ENCODE measurements around the gene SGCA. TPM values are rescaled to one million over a fixed set of nuclear protein-coding genes. Genes with fewer than 3 reads are reported as not detected.
A peak's percentile ranks its signal among the peaks of the same experiment; 100 is the strongest.

SGCA gene
- total and polyA plus RNA-seq, 9 of the 15 experiments (the other 6 are each of a cell fraction or from before 2014, with no cell fraction given): not detected

- no peak for TF ChIP-seq SP2 (IDR thresholded peaks at IDR 0.05; ENCODE audit: extremely low read depth, low read depth, low read length, poor library complexity, severe bottlenecking)
- TF ChIP-seq CBX1 (IDR thresholded peaks at IDR 0.05; ENCODE audit: low read depth): no peak
- no peak for TF ChIP-seq STAT5A (IDR thresholded peaks at IDR 0.05; ENCODE audit: borderline replicate concordance, low read length)
- TF ChIP-seq ELF2 (CRISPR knock-in tag; IDR thresholded peaks at IDR 0.05): no peak
- no peak for TF ChIP-seq ZNF24 (IDR thresholded peaks at IDR 0.05)
- peak; percentile 45; the same call in 1 of the 2 replicates for TF ChIP-seq FOXM1 (IDR thresholded peaks at IDR 0.05; ENCODE audit: low read depth)
- TF ChIP-seq FOXM1 (CRISPR knock-in tag; IDR thresholded peaks at IDR 0.05; ENCODE audit: low read depth): no peak
- no peak for TF ChIP-seq BRCA1 (IDR thresholded peaks at IDR 0.05)
- no peak for TF ChIP-seq BRCA1 (CRISPR knock-in tag; IDR thresholded peaks at IDR 0.05)
- no peak for TF ChIP-seq ZNF282 (CRISPR knock-in tag; IDR thresholded peaks at IDR 0.05)
- no peak for TF ChIP-seq CBX8 (IDR thresholded peaks at IDR 0.05; ENCODE audit: borderline replicate concordance, extremely low read depth, low read depth, low read length, poor library complexity, severe bottlenecking)
- peak; percentile 79 for TF ChIP-seq SMARCE1 (IDR thresholded peaks at IDR 0.05)
- TF ChIP-seq ZKSCAN3 (CRISPR knock-in tag; IDR thresholded peaks at IDR 0.05): no peak
- no peak for TF ChIP-seq HMG20B (CRISPR knock-in tag; IDR thresholded peaks at IDR 0.05)
- no peak for TF ChIP-seq SIN3A (IDR thresholded peaks at IDR 0.05; ENCODE audit: borderline replicate concordance in 2 of 2, control insufficient read depth in 1 of 2, low read depth in 2 of 2, low read length in 2 of 2)
- TF ChIP-seq, protein P1, sequence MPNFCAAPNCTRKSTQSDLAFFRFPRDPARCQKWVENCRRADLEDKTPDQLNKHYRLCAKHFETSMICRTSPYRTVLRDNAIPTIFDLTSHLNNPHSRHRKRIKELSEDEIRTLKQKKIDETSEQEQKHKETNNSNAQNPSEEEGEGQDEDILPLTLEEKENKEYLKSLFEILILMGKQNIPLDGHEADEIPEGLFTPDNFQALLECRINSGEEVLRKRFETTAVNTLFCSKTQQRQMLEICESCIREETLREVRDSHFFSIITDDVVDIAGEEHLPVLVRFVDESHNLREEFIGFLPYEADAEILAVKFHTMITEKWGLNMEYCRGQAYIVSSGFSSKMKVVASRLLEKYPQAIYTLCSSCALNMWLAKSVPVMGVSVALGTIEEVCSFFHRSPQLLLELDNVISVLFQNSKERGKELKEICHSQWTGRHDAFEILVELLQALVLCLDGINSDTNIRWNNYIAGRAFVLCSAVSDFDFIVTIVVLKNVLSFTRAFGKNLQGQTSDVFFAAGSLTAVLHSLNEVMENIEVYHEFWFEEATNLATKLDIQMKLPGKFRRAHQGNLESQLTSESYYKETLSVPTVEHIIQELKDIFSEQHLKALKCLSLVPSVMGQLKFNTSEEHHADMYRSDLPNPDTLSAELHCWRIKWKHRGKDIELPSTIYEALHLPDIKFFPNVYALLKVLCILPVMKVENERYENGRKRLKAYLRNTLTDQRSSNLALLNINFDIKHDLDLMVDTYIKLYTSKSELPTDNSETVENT (CRISPR knock-in tag; IDR thresholded peaks at IDR 0.05): no peak
- no peak for TF ChIP-seq ZNF707 (CRISPR knock-in tag; conservative IDR thresholded peaks at IDR 0.05)
- no peak for TF ChIP-seq TAF9B (IDR thresholded peaks at IDR 0.05; ENCODE audit: partially characterized antibody)
- peak; percentile 61; the same call in 1 of the 2 replicates for TF ChIP-seq POLR2AphosphoS5 (IDR thresholded peaks at IDR 0.05; ENCODE audit: control insufficient read depth, insufficient read depth, low read depth, low read length)
- TF ChIP-seq ZFP1 (CRISPR knock-in tag; IDR thresholded peaks at IDR 0.05): no peak
- TF ChIP-seq SAFB2 (IDR thresholded peaks at IDR 0.05; ENCODE audit: borderline replicate concordance, low read depth, low read length, severe bottlenecking): no peak
- TF ChIP-seq ZNF589 (CRISPR knock-in tag; IDR thresholded peaks at IDR 0.05; ENCODE audit: low read depth): no peak
- TF ChIP-seq, protein P2, sequence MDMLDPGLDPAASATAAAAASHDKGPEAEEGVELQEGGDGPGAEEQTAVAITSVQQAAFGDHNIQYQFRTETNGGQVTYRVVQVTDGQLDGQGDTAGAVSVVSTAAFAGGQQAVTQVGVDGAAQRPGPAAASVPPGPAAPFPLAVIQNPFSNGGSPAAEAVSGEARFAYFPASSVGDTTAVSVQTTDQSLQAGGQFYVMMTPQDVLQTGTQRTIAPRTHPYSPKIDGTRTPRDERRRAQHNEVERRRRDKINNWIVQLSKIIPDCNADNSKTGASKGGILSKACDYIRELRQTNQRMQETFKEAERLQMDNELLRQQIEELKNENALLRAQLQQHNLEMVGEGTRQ (CRISPR knock-in tag; IDR thresholded peaks at IDR 0.05): no peak
- TF ChIP-seq XRCC5 (IDR thresholded peaks at IDR 0.05; ENCODE audit: low read depth, low read length): no peak; the same call in 1 of the 2 replicates
- no peak for TF ChIP-seq KDM2B (CRISPR knock-in tag; IDR thresholded peaks at IDR 0.05)
- TF ChIP-seq RBM39 (optimal IDR thresholded peaks at IDR 0.05; ENCODE audit: low read depth, low read length): no peak
- peak; percentile 83 for TF ChIP-seq TCF3 (CRISPR knock-in tag; IDR thresholded peaks at IDR 0.05)
These were observed 11.9 kb upstream of the SGCA start (continued) for GRCh38 chr17:50153650-50154575.
